ENCODE results near the gene CAPN2.

- TF ChIP-seq, protein P1, sequence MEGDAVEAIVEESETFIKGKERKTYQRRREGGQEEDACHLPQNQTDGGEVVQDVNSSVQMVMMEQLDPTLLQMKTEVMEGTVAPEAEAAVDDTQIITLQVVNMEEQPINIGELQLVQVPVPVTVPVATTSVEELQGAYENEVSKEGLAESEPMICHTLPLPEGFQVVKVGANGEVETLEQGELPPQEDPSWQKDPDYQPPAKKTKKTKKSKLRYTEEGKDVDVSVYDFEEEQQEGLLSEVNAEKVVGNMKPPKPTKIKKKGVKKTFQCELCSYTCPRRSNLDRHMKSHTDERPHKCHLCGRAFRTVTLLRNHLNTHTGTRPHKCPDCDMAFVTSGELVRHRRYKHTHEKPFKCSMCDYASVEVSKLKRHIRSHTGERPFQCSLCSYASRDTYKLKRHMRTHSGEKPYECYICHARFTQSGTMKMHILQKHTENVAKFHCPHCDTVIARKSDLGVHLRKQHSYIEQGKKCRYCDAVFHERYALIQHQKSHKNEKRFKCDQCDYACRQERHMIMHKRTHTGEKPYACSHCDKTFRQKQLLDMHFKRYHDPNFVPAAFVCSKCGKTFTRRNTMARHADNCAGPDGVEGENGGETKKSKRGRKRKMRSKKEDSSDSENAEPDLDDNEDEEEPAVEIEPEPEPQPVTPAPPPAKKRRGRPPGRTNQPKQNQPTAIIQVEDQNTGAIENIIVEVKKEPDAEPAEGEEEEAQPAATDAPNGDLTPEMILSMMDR (conservative IDR thresholded peaks at IDR 0.05; ENCODE audit: low read depth, low read length): no peak
- no peak for TF ChIP-seq EZH2phosphoT487 (IDR thresholded peaks at IDR 0.05; ENCODE audit: borderline replicate concordance, low read length)
Measured at GRCh38 chr1:223813645-223814044, 101.3 kb downstream of the CAPN2 start.
